IMR-90 (cell line): Measurements from ENCODE around the gene ALOXE3. TPM values are rescaled to one million over a fixed set of nuclear protein-coding genes. Genes with fewer than 3 reads are reported as not detected.

ENCODE experiments used
- POLR2A ChIP-seq: IDR thresholded peaks from 2 replicates; pipeline ENCODE4 v1.6.1; 2012; ENCODE audit warnings: mild to moderate bottlenecking, low read depth, low read length
- SMC3 ChIP-seq: fragments of 150-350 bp; IDR thresholded peaks from 2 replicates; pipeline ENCODE4 v1.6.1; 2016; ENCODE audit warnings: low read depth, mild to moderate bottlenecking, antibody characterized with exemption, low read length, moderate library complexity
- USF2 ChIP-seq: fragments of 150-350 bp; IDR thresholded peaks from 2 replicates; pipeline ENCODE4 v1.6.1; 2017; ENCODE audit warnings: mild to moderate bottlenecking, antibody characterized with exemption, low read length, low read depth
- polyA plus RNA-seq, 3 experiments: library from polyadenylated mRNA; depleted of rRNA; stranded (reverse); fragments of >200 nt; gene quantifications; 2 replicates each; pipeline ENCODE4 v1.2.3, GENCODE V29; 2012; ENCODE audit warnings: low replicate concordance in 1 of 3
- total RNA-seq: library from RNA; depleted of rRNA; stranded (reverse); fragments of >200 nt; gene quantifications from 2 replicates; pipeline ENCODE4 v1.2.3, GENCODE V29; 2012

The ALOXE3 gene
- total and polyA plus RNA-seq, 2 of the 4 experiments (the other 2 are of a cell fraction): under 0.01 to 0.26 TPM

- no peak for TF ChIP-seq USF2
- no peak for TF ChIP-seq SMC3
- TF ChIP-seq POLR2A: peak; percentile 83
Measured at GRCh38 chr17:8162233-8162996, 44.1 kb upstream of the ALOXE3 start, which contains the start of gene VAMP2 (continued).
